NCI-H1436 (cell line): Measurements from ENCODE around the gene SPRYD7.
"Not testable (repeated sequence)": the region's sequence is repeated elsewhere in the genome, so short reads cannot be mapped to it uniquely, and the experiment has no call there.

Source experiments
- DNase-seq: peaks from one replicate; lab custom pipeline; 2025; lab: John Stamatoyannopoulos, UW

The SPRYD7 gene

DNA sequence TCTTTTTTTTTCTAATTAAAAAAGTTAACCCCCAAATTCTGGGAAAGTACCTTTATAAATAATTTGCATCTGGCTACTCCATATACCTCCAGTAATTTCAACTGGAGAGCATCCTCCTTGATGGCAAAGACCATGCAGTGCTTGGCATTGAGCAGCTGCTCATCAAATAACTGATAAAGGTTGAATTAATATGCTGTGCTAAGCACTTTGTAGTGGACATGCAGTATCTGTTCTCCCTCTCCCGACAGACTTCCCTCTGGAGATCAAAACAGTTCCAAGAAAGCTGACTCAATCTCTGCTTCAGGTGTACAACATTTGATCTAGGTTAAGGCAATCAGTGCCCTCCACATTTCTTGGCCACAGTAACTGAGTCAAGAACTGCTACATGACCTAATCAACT is 3.3 kb downstream of the SPRYD7 start:
- DNase-seq: no peak

DNA sequence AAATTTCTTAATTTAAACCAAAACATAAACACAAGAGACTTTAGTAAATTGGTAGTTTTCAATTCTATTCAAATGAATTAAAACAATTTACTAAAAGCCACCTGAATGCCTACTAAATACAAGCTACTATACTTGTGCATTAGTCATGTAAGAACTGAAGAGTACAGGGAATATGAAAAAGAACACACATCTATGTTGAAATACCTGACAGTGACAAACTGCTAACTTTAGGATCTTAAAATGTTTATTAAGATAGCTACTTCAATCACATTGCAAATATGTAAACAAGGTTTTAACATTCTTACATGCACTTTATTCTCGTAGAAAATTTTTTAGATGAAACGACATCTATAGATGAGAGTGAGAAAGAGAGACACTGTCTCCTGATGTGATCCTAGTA is 4.1 kb downstream of the SPRYD7 start:
- no peak for DNase-seq

DNA sequence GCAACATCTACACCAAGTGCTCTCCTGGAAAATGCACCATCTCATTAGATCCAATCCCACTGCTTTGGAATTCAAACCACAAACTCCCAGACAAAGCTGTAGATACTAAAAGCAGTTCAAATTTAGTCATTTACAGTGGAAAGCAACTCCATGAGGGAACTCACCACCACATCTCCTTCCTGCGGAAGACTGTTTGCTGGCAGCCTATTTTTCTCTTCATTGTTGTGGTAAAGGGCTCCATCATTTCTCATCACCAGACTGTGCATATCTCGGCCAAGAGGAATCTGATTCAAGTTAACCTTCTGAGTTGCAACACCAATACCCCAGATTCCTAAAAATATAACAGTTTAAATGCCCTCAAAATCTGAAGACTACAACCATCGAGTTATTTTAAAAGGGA is 8.4 kb downstream of the SPRYD7 start:
- no peak for DNase-seq

DNA sequence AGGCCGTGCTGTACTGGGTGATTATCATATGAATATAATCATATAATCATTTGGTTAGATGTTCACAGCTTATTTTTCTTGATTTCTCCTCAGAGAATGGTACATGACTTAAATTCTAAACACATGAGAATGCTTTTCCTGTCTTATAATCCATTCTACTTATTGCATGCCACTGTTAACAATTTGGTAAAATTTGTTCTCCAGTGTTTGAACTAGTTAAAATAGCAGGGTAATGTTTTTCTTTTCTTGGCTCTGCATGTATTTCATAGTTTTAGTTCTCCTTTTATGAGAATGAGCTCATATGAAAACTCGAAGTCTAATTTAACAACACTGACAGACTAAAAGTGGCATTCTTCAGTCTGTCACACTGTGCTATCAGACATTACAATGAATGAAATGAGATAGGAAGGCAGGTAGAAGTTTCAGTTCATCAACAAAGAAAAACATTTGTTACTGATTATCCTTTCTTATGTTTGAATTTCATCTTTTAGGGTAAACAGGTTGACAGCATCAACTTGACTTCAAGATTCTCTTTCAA is 10.2 kb downstream of the SPRYD7 start:
- no peak for DNase-seq

DNA sequence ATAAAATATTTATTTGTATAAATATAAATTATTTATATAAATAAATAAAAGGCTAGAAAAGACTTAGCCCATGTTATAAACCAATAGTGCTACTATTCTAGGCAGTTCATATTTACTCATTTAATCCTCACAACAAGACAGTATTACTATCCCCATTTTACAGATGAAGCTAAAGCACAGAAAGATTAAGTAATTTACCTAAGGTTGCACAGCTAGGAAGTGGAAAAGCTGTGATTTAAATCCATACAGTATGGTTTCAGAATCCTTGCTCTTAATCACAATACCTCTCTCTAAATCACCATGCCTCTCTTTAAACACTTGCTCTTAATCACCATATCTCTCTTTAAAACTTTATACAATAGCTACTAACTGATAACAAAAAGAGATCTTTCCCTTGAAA is 13.8 kb downstream of the SPRYD7 start:
- DNase-seq: no peak

DNA sequence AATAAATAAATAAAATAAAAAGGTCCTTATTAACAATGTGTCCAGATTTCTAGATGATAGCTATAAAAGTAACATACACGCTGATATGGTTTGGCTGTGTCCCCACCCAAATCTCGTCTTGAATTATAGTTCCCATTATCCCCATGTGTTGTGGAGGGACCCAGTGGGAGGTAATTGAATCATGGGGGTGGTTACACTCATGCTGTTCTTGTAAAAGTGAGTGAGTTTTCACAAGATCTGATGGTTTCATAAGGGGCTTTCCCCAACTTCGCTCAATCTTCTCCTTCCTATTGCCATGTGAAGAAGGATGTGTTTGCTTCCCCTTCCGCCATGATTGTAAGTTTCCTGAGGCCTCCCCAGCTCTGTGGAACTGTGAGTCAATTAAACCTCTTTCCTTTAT is 15.2 kb downstream of the SPRYD7 start:
- DNase-seq: not testable (repeated sequence)

DNA sequence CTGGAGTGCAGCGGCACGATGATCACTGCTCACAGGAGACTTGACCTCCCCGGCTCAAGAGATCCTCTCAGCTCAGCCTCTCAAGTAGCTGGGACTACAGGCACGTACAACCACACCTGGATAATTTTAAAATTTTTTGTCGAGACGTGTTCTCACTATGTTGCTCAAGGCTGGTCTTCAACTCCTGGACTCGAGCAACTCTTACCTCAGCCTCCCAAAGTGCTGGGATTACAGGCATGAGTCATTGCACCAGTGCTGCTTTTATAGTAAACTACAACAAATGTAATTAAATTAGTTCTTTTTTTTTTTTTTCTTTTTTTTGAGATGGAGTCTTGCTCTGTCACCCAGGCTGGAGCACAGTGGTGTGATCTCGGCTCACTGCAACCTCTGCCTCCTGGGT is 18.0 kb downstream of the SPRYD7 start:
- DNase-seq: not testable (repeated sequence)

DNA sequence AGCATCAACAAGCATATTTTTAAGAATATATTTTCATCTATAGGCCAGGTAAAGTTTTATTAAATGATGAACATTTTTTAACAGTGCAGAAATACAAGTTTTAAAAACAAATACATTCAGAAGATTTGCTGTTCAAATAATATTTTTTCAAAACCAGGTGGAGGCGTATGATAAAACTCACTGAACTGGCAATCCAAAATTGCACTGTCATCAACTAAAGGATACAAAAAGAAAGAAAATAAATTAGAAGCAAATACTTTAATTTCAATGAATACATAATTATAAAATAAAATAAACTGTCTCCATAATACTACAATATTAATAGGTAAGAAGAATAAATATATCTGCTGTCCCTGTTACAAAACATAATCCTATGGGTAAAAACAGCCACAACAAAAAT is 21.2 kb downstream of the SPRYD7 start:
- no peak for DNase-seq

DNA sequence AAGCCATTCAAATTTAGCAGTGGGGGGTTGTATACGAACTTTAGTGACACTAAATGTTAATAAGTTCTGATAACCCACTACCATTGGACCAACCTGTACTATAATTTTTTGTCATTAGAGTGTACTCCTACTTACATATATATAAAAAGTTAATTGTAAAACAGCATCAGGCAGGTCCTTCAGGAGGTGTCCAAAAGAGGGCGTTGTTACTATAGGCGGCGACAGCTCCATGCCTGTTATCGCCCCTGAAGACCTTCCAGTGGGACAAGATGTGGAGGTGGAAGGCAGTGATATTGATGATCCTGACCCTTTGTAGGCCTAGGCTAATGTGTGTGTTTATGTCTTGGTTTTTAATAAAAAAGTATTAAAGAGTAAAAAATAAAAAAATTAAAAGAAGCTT is 27.5 kb downstream of the SPRYD7 start:
- DNase-seq: no peak

DNA sequence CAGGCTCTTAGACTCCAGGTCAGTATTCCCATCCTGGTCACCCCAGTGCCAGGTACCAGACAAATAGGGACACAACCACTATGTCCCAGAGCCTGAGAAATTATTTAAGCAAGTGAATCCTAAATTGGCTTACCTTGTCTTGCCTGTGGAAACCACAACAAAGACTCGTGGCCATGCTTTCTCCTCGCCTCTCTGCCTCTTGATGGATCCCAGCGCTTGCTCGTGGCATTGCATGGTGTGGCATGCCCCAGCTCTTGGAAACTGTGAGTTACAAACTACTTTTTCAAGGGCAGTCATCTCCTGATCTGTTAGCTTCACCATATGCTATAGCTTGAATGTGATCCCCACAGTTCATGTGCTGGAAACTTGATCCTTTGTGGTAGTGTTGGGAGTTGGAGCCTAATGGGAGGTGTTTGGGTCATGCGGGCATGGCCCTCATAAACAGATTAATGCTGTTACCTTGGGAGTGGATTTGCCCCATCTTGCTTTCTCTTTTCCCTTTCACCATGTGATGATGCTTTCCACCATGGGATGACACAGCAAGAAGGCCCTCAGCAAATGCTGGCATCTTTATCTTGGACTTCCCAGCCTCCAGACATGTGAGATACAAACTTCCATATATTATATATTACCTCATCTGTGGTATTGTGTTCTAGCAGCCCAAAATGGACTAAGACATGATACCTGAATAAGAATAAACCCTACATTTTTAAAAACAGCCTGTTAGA is 31.2 kb downstream of the SPRYD7 start:
- DNase-seq: no peak

DNA sequence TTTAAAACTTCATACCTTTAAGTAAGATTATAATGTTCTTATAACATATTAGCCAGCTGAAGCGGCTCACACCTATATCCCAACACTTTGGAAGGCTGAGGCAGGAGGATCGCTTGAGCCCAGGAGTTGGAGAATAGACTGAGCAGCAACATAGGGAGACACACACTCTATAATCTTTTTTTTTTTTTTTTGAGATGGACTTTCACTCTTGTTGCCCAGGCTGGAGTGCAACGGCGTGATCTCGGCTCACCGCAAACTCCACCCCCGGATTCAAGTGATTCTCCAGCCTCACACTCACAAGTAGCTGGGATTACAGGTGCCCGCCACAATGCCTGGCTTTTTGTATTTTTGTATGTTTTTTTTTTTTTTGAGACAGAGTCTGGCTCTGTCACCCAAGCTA is 37.3 kb downstream of the SPRYD7 start:
- no peak for DNase-seq

DNA sequence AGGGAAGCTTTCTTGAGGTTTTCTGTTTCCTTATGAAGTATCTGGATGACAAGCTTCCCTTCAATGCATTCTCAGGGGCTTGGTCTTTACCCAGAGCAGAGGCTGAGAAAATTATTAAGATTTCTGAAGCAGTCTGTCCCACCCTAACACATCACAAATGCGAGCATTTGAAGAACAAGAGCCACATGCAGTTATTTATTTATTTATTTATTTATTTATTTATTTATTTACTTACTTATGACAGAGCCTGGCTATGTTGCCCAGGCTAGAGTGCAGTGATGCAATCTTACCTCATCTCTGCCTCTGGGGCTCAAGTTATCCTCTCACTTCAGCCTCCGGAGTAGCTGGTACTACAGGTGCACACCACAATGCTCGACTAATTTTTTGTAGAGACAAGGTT is 38.4 kb downstream of the SPRYD7 start:
- DNase-seq: no peak

DNA sequence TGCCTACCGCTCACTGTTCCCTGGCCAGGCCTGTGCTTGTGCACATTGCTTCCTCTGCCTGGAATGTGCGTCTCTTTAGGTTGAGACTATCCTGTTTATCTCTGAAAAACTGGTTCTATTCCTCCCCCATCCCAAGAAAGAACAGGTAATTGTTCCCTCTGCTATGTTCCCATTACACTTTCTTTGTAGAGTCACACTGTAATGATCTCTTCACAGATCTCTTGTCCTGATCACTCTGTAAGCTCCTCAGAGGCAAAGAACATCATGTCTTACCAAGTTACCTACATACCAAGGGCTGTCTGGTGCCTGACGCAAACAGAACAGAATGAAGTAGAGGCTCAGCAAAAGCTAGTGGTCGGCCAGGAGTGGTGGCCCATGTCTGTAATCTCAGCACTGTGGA is 40.3 kb downstream of the SPRYD7 start:
- no peak for DNase-seq

DNA sequence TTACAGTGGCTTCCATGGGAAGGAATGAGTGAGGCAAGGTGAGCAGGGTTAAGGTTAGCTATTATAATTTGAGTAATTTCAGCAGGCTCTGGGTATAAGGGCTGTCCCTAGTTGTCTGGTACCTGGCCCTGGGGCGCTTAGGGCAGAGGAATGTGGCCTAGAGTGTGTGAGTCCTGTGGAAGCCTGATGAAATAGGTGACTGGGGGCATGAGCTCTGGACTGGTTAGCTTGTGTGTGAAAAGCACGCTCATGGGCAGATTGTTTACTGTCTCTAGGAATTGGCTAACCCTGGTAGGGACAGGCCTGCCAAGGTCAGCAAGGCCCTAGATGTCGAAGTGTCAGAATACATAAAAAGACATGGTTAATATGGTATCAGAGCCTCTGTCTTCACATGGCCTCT is 42.5 kb downstream of the SPRYD7 start:
- no peak for DNase-seq

DNA sequence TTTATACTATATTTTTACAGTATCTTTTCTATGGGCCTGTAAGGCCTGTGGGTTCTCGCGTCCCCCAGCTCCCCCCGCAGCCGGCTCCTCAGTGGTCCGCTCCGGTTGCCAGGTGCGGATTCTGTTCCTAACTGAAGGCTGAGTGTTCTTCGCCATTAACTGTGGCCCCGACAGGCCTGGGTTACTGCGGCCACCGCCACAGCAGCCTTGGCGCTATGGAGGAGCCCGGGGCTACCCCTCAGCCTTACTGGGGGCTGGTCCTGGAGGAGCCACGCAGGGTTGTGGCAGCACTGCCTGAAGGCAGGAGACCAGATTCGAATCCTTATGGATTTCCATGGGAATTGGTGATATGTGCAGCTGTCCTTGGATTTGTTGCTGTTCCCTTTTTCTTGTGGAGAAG is 45.8 kb downstream of the SPRYD7 start:
- no peak for DNase-seq

DNA sequence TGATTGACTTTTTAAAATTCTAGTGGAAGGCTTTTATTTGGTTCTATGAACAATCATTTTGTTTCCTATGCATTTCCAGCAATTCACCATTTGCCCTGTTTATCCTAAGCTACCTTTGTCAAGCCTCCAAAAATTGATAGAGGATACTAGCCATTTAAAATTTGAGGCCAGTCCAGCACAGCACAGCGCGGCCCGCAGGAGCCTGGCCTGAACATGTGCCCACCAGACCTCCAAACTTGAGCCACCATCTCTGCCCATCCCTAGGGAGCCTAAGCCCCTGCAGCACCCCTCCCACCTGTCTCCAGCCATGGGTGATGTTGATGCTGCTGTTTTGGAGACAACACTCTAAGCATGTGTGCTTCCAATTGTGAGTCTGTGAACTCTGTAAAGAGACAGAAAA is 57.5 kb downstream of the SPRYD7 start:
- no peak for DNase-seq

DNA sequence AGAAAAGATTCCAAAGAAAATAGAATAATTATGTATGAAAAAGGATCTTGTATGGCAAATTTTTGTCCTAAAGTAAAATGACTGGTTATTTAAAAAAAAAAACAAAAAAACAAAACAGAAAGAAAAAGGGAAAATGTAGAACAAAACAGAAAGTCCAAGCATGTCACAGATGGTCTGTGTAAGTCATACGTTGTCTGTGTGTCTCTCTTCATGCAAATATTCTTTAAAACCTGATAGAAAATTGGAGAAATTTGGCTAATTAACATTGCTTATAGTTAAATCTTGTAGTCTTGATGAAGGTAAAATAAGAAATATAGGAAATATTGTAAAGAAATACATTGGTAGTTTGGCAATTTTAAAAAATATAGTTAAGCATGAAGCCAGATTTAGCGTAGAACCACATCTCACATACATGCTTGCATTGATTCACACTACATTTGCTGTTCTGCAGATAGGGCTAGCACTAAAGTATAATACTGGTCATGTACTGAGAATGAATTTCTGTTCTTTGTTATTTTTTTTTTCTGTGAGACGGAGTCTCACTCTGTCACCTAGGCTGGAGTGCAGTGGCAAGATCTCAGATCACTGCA is 58.4 kb downstream of the SPRYD7 start:
- no peak for DNase-seq

DNA sequence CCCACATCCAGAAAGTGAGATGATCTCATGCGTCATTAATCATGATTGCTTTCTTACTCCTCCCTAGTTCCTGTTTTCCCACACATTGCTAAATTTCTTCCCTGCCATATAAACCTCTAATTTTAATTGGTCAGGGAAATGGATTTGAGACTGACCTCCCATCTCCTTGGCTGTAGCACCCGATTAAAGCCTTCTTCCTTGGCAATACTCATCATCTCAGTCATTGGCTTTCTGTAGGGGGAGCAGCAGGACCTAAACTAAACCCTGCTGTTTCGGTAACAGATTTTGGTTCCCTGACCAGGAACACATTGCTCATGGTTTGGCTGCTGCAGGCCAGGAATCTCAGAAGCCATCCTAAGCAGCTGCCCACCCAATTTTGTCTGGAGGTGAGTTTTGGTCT is 61.7 kb downstream of the SPRYD7 start:
- DNase-seq: no peak

DNA sequence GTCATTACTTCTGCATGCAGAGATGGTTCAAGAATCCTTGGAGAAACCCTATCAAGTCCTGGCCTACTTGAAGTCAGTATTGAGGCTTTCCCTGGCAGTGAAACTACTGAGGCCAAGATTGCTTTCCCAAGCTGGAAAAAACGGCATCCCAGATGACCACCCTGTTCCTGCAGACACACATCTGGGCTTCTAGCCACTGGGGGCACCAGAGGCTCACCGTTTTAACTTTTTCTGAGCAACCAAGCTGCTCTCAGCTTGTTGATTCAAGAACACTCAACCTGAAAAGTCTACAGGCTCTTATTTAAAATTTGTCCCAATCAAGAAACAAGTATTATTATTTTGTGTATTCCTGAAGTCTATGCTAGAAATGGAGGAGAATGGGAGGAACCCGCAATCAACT is 66.6 kb downstream of the SPRYD7 start:
- DNase-seq: no peak

DNA sequence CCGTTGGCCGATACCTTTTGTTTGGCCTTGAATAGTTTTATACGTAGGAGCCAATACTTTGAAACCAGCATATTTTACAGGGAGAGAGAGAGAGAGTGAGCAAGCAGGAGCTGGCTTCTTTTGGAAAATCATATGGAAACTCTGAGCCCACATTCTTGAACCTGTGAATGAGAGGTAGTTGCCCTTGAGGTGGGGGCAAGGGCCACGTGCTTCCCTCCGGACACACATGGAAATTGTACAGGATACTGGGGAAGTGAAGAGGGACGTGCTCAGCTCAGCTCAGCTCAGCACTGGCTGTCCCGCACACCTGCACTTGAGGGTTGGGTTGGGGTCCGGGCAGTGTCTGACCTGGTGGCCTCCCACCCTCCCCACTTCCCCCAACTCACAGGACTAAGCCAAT is 68.3 kb downstream of the SPRYD7 start:
- no peak for DNase-seq

DNA sequence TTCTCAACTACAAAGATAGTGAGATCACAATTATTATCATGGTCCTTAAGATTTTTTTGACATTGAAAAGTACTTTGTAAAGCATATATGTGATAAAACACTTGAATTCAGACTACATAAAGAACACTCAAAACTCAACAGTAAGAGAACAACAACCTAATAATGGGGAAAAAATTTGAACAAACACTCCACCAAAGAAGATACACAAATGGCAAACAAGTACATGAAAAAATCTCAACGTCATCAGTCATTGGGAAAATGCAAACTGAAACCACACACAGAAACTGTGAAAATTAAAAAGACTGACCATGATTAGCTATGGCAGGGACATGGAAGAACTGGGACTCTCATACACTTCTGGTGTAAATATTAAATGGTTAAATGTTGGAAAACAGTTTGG is 70.9 kb downstream of the SPRYD7 start:
- no peak for DNase-seq

DNA sequence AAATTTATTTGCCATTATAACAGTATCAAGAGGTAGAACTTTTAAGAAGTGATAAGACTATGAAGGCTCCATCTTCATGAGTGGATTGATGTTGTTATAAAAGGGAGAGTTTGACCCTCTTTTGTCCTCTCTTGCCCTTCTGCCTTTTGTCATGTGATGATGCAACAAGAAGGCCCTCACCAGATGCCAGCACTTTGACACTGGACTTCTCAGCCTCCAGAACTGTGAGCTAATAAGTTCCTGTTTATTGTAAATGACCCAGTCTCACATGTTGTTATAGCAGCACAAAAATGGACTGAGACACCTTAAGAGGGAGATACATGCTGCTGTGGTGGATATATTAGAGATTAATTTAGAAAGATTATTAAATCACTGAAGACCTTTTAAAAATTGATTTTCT is 71.6 kb downstream of the SPRYD7 start:
- DNase-seq: no peak
